ENCODE measurements around the gene ZNF487. TPM values are rescaled to one million over a fixed set of nuclear protein-coding genes. Genes with fewer than 3 reads are reported as not detected.
A peak's percentile ranks its signal among the peaks of the same experiment; 100 is the strongest.
"Not testable (repeated sequence)": the region's sequence is repeated elsewhere in the genome, so short reads cannot be mapped to it uniquely, and the experiment has no call there.

ZNF487 gene
- total RNA-seq, 4 donors from 2014 or later = 6.5 to 16.0 (median 10.8) TPM

DNA sequence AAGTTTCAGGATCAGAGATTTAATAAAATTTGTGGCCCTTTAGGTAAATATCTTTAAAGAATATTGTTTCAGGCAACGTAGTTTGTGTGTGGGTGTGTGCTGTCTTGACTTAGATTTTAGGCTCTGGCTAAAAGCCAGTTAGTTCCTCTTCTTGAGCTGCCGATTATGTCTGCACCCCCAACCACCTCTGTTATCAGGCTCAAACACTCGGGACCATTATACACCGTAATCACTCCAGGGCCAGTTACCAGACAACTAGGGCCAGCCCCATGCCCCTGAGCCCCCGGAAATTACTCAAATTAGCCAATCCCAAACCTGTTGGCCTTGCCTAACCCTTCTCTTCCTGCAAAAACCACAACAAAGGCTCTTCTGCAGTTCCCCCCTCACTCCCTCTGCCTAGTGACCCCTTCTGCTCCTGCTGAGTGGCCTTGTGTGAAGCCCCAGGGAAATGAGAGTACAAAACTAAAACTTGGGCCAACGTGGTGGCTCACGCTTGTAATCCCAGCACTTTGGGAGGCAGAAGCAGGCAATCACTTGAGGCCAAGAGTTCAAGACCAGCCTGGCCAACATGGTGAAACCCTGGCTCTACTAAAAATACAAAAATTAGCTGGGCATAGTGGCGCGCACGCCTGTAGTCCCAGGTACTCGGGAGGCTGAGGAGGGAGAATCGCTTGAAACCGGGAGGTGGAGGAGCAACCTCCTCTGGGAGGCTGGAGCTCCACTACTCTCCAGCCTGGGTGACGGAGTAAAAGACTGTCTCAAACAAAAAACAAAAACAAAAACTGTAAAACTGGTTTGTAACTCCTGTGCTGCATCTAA is 18.8 kb upstream of the ZNF487 start:
- Histone ChIP-seq H3K4me3 (no peak overlapping the region), H3K36me3 (no peaks in the 10 kb centered on the region), H3K4me1 (peaks cover 14% of the 10 kb centered on the region), H3K9me3 (no peaks in the 10 kb centered on the region), H3K27me3 (no peaks in the 10 kb centered on the region), H3K27ac (no peak overlapping the region)
- TF ChIP-seq, protein P1, sequence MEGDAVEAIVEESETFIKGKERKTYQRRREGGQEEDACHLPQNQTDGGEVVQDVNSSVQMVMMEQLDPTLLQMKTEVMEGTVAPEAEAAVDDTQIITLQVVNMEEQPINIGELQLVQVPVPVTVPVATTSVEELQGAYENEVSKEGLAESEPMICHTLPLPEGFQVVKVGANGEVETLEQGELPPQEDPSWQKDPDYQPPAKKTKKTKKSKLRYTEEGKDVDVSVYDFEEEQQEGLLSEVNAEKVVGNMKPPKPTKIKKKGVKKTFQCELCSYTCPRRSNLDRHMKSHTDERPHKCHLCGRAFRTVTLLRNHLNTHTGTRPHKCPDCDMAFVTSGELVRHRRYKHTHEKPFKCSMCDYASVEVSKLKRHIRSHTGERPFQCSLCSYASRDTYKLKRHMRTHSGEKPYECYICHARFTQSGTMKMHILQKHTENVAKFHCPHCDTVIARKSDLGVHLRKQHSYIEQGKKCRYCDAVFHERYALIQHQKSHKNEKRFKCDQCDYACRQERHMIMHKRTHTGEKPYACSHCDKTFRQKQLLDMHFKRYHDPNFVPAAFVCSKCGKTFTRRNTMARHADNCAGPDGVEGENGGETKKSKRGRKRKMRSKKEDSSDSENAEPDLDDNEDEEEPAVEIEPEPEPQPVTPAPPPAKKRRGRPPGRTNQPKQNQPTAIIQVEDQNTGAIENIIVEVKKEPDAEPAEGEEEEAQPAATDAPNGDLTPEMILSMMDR (IDR thresholded peaks at IDR 0.05) = no peak
- TF ChIP-seq POLR2A (IDR thresholded peaks at IDR 0.05) (no peak), EP300 (IDR thresholded peaks at IDR 0.05) (no peak), POLR2AphosphoS5 (IDR thresholded peaks at IDR 0.05) (no peak)
- WGBS = 68% methylated on average over 14 of the region's 14 CpGs
- DNase-seq (ENCODE audit: low spot score in 2 of 2) = no peak

DNA sequence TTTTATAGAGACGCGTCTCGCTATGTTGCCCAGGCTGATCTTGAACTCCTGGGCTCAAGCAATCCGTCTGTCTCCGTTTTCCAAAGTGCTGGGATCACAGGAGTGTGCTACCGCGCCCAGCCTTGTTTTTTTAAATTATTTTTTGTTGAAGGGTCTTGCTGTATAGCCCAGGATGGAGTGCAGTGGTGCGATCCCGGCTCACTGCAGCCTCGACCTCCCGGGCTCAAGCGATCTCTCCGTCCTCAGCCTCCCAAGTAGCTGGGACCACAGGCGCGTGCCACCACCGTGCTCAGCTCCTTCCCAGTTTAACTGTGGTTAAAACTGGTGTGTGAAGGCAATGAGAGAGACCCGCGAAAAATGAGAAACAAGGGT is 16.9 kb upstream of the ZNF487 start:
- Histone ChIP-seq H3K9me3 (no peaks in the 10 kb centered on the region), H3K4me1 (peaks cover 14% of the 10 kb centered on the region), H3K27ac (peak overlapping the region; percentile 95), H3K36me3 (no peaks in the 10 kb centered on the region), H3K27me3 (no peaks in the 10 kb centered on the region), H3K4me3 (peak overlapping the region; percentile 67)
- no peak for TF ChIP-seq POLR2AphosphoS5 (IDR thresholded peaks at IDR 0.05)
- no peak for TF ChIP-seq POLR2A (IDR thresholded peaks at IDR 0.05)
- TF ChIP-seq EP300 (IDR thresholded peaks at IDR 0.05) = no peak
- TF ChIP-seq, protein P1 (IDR thresholded peaks at IDR 0.05) = no peak
- no peak for DNase-seq (ENCODE audit: low spot score in 2 of 2)
- 57% methylated on average over 18 of the region's 18 CpGs for WGBS

DNA sequence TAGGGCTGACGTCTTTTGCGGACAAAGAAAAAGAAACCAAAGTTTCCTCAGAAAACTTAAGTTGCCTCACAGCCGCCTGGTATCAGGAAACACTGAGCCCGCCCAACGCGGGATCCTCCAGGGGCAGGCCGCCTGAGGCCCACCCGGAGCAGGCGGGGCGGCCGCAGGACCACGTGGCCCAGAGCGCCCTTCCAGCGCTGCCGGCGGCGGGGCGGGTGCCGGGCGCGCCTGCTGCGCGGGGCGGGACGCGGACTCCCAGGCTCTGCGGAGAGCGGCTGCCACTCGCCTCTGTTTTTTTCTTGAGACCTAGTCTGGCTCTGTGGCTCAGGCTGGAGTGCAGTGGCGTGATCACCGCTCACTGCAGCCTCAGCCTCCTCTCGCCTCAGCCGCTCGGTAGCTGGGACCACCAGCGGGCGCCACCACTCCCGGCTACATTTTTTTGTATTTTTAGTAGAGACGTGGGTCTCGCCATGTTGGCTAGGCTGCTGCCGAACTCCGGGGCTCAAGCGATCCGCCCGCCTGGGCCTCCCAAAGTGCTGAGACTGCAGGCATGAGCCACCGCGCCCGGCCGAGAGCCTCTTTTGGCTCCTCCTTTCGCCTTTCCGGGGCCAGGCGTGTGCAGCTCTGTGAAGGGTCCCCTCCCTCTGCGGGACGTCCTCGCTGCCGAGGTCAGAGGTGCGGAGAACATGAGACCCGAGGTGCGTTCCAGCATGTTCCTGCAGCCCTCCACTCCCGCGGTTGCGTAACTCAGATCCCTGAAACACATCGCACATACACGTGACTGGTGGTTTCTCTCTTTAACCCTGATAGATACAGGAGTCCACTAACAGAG is 16.3 kb upstream of the ZNF487 start:
- Histone ChIP-seq H3K27me3 (no peaks in the 10 kb centered on the region), H3K4me3 (peak overlapping the region; percentile 67), H3K4me1 (peaks cover 14% of the 10 kb centered on the region), H3K27ac (peak overlapping the region; percentile 95), H3K36me3 (no peaks in the 10 kb centered on the region), H3K9me3 (no peaks in the 10 kb centered on the region)
- 0% methylated on average over 39 of the region's 63 CpGs for WGBS
- TF ChIP-seq EP300 (IDR thresholded peaks at IDR 0.05) (peak; percentile 16), POLR2AphosphoS5 (IDR thresholded peaks at IDR 0.05) (peak in 2 of 3 donors; percentile 33 to 73), POLR2A (IDR thresholded peaks at IDR 0.05) (peak in 1 of 2 donors; percentile 51)
- TF ChIP-seq, protein P1 (IDR thresholded peaks at IDR 0.05) = no peak
- DNase-seq (ENCODE audit: low spot score in 2 of 2) = peak; percentile 92 to 93

DNA sequence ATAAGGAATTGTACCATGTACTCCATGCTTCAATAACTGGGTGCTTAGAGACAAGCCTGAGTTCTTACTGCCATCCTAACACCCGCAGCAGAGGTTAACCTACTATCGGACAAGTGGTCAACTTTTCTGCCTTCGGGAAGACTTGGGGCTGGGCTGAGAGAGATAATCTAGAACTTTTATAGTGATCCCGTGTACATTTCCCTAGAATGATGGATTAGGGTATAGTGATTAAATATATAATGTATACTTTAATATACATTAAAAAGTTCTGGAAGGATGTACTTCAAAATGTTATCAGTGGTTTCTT is 15.8 kb upstream of the ZNF487 start:
- Histone ChIP-seq H3K27ac (peak overlapping the region; percentile 95), H3K27me3 (no peaks in the 10 kb centered on the region), H3K9me3 (no peaks in the 10 kb centered on the region), H3K36me3 (no peaks in the 10 kb centered on the region), H3K4me3 (peak overlapping the region; percentile 67), H3K4me1 (peaks cover 14% of the 10 kb centered on the region)
- 19% methylated on average over 4 of the region's 4 CpGs for WGBS
- TF ChIP-seq, protein P1 (IDR thresholded peaks at IDR 0.05) = no peak
- DNase-seq (ENCODE audit: low spot score in 2 of 2) = no peak

DNA sequence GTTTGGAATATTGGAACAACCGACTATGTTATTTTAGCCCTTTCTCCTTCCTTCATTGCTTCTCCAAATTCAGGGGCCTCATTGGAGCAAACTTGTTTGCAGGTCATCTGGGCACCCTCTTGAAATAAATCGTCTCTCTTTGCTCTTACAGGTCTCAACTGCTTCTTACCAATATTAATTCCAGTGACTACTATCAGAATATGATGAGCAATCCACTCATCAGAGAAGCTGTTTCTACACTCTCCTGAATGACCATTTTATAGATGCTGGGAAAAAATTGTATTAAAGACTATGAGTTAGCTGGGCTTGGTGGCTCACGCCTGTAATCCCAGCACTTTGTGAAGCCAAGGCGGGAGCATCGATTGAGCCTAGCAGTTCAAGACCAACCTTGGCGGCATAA is 15.4 kb upstream of the ZNF487 start:
- no peak for DNase-seq (ENCODE audit: low spot score in 2 of 2)

DNA sequence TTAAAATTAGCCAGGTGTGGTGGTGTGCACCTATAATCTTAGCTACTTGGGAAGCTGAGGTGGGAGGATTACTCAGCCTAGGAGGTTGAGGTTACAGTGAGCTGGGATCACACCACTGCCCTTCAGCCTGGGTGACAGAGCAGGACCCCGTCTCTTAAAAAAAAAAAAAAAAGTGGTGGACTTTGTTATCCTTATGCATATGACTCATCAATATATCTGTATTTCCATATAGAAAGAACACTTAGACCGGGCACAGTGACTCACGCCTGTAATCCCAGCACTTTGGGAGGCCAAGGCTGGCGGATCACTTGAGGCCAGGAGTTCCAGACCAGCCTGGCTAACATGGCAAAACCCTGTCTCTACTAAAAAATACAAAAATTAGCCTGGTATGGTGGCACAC is 15.0 kb upstream of the ZNF487 start:
- 91% methylated on average over 4 of the region's 4 CpGs for WGBS
- not testable (repeated sequence) for H3K27me3 ChIP-seq; DNase-seq (ENCODE audit: low spot score in 2 of 2); H3K9me3 ChIP-seq; H3K4me3 ChIP-seq; H3K36me3 ChIP-seq
- Histone ChIP-seq H3K27ac (peak overlapping the region; percentile 95), H3K4me1 (peaks cover 14% of the 10 kb centered on the region)

More for the DNA sequence above, 15.4 kb upstream of the ZNF487 start:
- 81% methylated on average over 6 of the region's 6 CpGs for WGBS
- Histone ChIP-seq H3K9me3 (no peaks in the 10 kb centered on the region), H3K4me3 (no peak overlapping the region), H3K27me3 (no peaks in the 10 kb centered on the region), H3K27ac (peak overlapping the region; percentile 95), H3K4me1 (peaks cover 14% of the 10 kb centered on the region), H3K36me3 (no peaks in the 10 kb centered on the region)
- TF ChIP-seq POLR2A (IDR thresholded peaks at IDR 0.05) (no peak), EP300 (IDR thresholded peaks at IDR 0.05) (no peak), POLR2AphosphoS5 (IDR thresholded peaks at IDR 0.05) (no peak)
- TF ChIP-seq, protein P1 (IDR thresholded peaks at IDR 0.05) = no peak
